Activated CD4-positive, alpha-beta T cell treated with anti-CD3 and anti-CD28 coated beads, Interleukin-2, amount 10 ng/mL, durations not matched to agents 7 days and 5 days (primary cell): ENCODE results near the gene KRTAP4-7. TPM values are rescaled to one million over a fixed set of nuclear protein-coding genes. Genes with fewer than 3 reads are reported as not detected.
"Not testable (repeated sequence)": the region's sequence is repeated elsewhere in the genome, so short reads cannot be mapped to it uniquely, and the experiment has no call there.

Experiments
- CTCF ChIA-PET: fragments of 350-600 bp; sonication (Branson Sonifier 250); formaldehyde crosslinking; loops from one replicate; lab custom pipeline; 2021; ENCODE audit warnings: antibody characterized with exemption; lab: Charles Lee
- POLR2A ChIA-PET: fragments of 350-600 bp; sonication (Branson Sonifier 250); formaldehyde crosslinking; loops from one replicate; lab custom pipeline; 2021; ENCODE audit warnings: antibody characterized with exemption; lab: Charles Lee
- DNase-seq: peaks from one replicate; pipeline ENCODE4 v3.0.0-alpha.2; 2020
- H3K27ac Mint-ChIP-seq: one replicate; pipeline ENCODE4 v1.8.0; 2021; ENCODE audit warnings: mild to moderate bottlenecking, moderate library complexity, mixed read lengths
- H3K27me3 Mint-ChIP-seq: one replicate; pipeline ENCODE4 v1.8.0; 2021; ENCODE audit warnings: mixed read lengths
- H3K36me3 Mint-ChIP-seq: one replicate; pipeline ENCODE4 v1.8.0; 2021; ENCODE audit warnings: low read depth, mixed read lengths
- H3K4me1 Mint-ChIP-seq: one replicate; pipeline ENCODE4 v1.8.0; 2021; ENCODE audit warnings: mixed read lengths
- H3K4me3 Mint-ChIP-seq: one replicate; pipeline ENCODE4 v1.8.0; 2021; ENCODE audit warnings: mild to moderate bottlenecking, moderate library complexity, mixed read lengths
- H3K9me3 Mint-ChIP-seq: one replicate; pipeline ENCODE4 v1.8.0; 2021; ENCODE audit warnings: mixed read lengths
- total RNA-seq, 2 experiments: library from RNA; stranded (reverse); gene quantifications; one replicate each; pipeline ENCODE4 v1.2.3, GENCODE V29; 2021

Gene KRTAP4-7
- total RNA-seq, 2 experiments from 2014 or later: not detected

DNA sequence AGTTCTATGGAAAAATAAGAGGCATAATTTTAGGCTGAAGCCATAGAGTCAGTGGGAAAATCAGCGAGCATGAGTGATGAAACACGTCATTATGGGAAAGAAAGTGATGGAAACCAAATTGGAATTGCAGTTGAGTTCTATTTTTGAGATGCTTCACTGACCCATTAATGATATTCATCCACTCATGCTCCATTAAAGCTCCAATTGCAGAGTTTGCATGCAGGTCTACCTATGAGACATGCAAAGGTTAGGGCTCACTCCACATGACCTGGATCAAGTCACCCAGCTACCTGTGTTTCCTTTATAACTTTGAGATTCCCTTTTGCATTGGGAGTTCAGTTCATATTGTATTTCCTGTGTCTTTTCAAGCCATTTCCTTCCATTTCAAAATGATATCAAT is 10.3 kb upstream of the KRTAP4-7 start:
- POLR2A ChIA-PET: no interaction called here
- Mint-ChIP-seq H3K9me3 (no peaks in the 10 kb centered on the region), H3K4me1 (no peaks in the 10 kb centered on the region), H3K4me3 (no peak overlapping the region), H3K36me3 (no peaks in the 10 kb centered on the region), H3K27ac (no peak overlapping the region), H3K27me3 (peaks cover 19% of the 10 kb centered on the region)
- CTCF ChIA-PET: no interaction called here
- DNase-seq: no peak

DNA sequence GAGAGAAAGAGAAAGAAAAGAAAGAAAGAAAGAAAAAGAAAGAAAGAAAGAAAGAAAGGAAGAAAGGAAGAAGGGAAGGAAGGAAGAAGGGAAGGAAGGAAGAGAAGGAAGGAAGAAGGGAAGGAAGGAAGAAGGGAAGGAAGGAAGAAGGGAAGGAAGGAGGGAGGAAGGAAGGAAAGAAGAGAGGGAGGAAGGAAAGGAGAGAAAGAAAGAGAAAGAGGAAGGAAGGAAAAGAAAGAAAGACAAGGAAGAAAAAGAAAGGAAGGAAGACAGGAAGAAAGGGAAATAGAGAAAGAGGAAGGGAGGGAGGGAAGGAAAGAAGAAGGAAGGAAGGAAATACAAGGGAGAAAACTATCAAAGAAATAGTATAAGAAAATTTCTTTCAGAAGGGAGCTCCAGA is 7.2 kb upstream of the KRTAP4-7 start:
- DNase-seq: no peak
- ChIA-PET POLR2A (no interaction called here), CTCF (no interaction called here)
- H3K4me1 Mint-ChIP-seq: no peaks in the 10 kb centered on the region
- no peak overlapping the region for H3K27ac Mint-ChIP-seq
- no peak overlapping the region for H3K4me3 Mint-ChIP-seq
- peaks cover 20% of the 10 kb centered on the region for H3K27me3 Mint-ChIP-seq
- H3K9me3 Mint-ChIP-seq: no peaks in the 10 kb centered on the region
- H3K36me3 Mint-ChIP-seq: no peaks in the 10 kb centered on the region

DNA sequence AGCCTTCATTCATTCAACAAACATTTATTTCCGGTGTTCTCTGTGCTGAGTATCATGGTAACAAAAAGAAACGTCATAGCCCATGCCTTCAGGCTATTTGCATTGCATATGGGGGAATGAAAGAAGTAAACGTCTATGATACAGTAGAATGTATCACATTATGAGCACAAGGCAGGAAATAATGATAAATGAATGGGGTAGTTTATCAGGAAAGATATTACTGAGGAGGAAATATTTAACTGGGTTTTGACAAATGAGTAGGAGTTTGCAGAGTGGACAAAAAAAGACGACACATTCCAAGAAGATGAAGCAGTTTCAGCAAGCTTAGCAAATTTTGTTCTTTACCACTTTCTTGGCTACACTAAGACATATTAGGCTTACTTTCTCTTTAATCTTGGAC is 1.3 kb upstream of the KRTAP4-7 start:
- no peaks in the 10 kb centered on the region for H3K36me3 Mint-ChIP-seq
- CTCF ChIA-PET: no interaction called here
- no peaks in the 10 kb centered on the region for H3K9me3 Mint-ChIP-seq

GRCh38 chr17:41083427-41083826 is 523 bp upstream of the KRTAP4-7 start:
- DNase-seq, POLR2A ChIA-PET, H3K27me3 Mint-ChIP-seq, CTCF ChIA-PET, H3K4me1 Mint-ChIP-seq, H3K4me3 Mint-ChIP-seq, H3K9me3 Mint-ChIP-seq, H3K27ac Mint-ChIP-seq, H3K36me3 Mint-ChIP-seq: not testable (repeated sequence)

More for the DNA sequence above, 1.3 kb upstream of the KRTAP4-7 start:
- H3K27ac Mint-ChIP-seq: no peak overlapping the region
- H3K27me3 Mint-ChIP-seq: peaks cover 10% of the 10 kb centered on the region
- DNase-seq: no peak
- POLR2A ChIA-PET: no interaction called here
- H3K4me3 Mint-ChIP-seq: no peak overlapping the region
- H3K4me1 Mint-ChIP-seq: no peaks in the 10 kb centered on the region

- H3K9me3 Mint-ChIP-seq, H3K4me1 Mint-ChIP-seq, H3K4me3 Mint-ChIP-seq, H3K27me3 Mint-ChIP-seq, POLR2A ChIA-PET, DNase-seq, H3K27ac Mint-ChIP-seq, H3K36me3 Mint-ChIP-seq, CTCF ChIA-PET: not testable (repeated sequence)
Measured at GRCh38 chr17:41088760-41089352, 4.9 kb downstream of the KRTAP4-7 start.

DNA sequence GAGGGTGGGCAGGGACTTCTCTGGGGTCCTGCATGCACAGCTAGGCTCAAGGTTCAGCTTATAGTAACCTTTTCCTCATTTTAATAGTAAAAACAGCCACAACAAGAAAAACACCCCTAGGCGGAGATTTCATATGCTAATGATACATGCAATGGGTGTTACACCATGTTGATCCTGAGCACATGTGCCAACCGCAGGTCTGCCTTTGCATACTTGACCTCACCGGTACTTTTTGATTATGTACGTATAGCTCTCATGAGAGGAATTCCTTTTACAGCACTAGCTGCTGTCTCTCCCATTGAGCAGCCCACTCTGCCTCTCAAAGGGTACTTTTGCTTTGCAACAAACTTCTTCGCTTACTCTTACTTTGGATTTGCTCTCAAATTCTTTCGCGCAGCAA is 12.1 kb downstream of the KRTAP4-7 start:
- Mint-ChIP-seq H3K36me3 (no peaks in the 10 kb centered on the region), H3K27me3 (peaks cover 2% of the 10 kb centered on the region), H3K9me3 (peaks cover 3% of the 10 kb centered on the region), H3K4me3 (no peak overlapping the region), H3K4me1 (peaks cover 3% of the 10 kb centered on the region), H3K27ac (no peak overlapping the region)
- no peak for DNase-seq
- CTCF ChIA-PET: no interaction called here
- POLR2A ChIA-PET: no interaction called here

DNA sequence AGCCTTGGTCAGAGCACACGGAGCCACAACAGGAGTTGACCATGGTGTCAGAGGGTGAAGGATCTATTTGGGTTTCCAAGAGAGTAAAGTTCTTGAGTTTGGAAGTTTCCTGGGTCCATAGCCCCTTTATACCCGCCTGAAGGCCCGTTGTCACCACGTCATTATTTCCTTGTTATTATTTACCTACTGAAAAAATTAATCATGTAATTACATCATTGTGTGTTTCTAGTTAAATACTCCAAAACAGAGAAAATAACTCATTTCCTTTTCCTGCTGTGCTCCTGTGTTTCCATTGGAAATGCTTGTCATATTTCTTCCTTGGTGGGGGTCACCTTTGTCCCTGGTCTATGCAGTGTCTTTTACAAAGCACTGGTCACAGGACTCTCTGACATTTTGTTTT is 14.1 kb downstream of the KRTAP4-7 start, which contains the start of gene KRTAP4-8:
TSS of gene KRTAP4-8 (minus strand) at position 101 of the 400 bp plus-strand sequence. CDS start at position 43, 58 bp downstream.
- ChIA-PET POLR2A (no interaction called here), CTCF (no interaction called here)
- Mint-ChIP-seq H3K27ac (no peak within 1 kb of the TSS), H3K36me3 (no peaks in the 10 kb centered on the region), H3K27me3 (peaks cover 2% of the 10 kb centered on the region), H3K4me3 (no peak within 1 kb of the TSS), H3K4me1 (peaks cover 3% of the 10 kb centered on the region), H3K9me3 (peaks cover 2% of the 10 kb centered on the region)
- no peak for DNase-seq

GRCh38 chr17:41098481-41098880 is 14.5 kb downstream of the KRTAP4-7 start:
- peaks cover 2% of the 10 kb centered on the region for H3K27me3 Mint-ChIP-seq
- POLR2A ChIA-PET: no interaction called here

DNA sequence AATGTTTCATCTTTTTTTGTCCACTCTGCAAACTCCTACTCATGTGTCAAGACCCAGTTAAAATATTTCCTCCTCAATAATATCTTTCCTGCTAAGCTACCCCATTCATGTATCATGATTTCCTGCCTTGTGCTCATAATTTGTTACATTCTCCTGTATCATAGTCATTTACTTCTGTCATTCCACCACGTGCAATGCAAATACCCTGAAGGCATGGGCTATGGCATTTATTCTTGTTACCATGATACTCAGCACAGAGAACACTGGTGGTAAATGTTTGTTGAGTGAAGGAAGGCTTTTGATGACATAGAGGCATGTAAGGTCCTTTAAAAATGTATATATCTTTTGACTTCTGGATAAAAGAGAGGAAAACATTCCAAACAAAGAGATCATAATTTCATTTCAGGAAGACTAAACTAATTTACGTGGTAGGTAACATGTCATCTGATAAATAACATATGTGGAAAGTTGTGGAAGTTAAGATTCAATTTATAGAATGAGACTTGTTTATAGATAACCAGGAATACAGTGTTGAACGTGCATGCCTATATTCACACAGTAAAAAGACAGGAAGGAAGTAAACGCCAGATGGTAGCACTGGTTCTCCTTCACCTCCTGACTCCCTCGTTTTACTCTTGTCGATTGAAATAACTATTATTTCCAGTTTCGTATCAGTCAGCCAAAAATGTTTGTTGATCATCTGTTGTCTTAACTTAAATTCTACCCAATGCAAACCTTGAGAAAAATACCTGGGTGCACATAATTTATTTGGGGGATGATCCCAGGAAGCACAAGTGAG is 15.9 kb downstream of the KRTAP4-7 start:
- H3K4me1 Mint-ChIP-seq, H3K36me3 Mint-ChIP-seq, H3K4me3 Mint-ChIP-seq, H3K27me3 Mint-ChIP-seq, DNase-seq, CTCF ChIA-PET, H3K27ac Mint-ChIP-seq, POLR2A ChIA-PET, H3K9me3 Mint-ChIP-seq: not testable (repeated sequence)

More at GRCh38 chr17:41098481-41098880, 14.5 kb downstream of the KRTAP4-7 start:
- Mint-ChIP-seq H3K4me1 (peaks cover 3% of the 10 kb centered on the region), H3K36me3 (no peaks in the 10 kb centered on the region), H3K27ac (no peak overlapping the region), H3K4me3 (no peak overlapping the region), H3K9me3 (no peaks in the 10 kb centered on the region)
- CTCF ChIA-PET: no interaction called here
- DNase-seq: no peak

DNA sequence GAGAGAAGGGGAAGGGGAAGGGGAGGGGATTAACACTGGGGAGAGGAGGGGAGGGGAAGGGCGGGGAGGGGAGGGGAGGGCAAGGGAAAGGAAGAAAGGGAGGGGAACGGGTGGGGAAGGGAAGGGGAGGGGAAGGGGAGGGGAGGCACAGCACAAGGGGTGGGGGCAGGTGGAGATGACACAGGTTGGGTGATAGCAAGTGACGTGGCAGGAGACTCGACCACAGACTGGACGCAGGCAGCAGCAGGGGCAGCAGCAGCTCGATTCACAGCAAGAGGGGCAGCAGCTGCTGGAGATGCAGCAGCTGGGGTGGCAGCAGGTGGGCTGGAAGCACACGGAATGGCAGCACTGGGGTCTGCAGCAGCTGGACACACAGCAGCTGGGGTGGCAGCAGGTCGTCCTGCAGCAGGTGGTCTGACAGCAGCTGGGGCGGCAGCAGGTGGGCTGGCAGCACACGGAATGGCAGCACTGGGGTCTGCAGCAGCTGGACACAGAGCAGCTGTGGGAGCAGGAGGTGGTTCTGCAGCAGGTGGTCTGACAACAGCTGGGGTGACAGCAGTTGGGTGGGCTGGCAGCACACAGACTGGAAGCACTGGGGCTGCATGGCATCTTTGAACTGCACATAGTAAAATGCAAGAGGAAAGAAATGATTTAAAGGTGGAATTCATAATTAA is 17.8 kb downstream of the KRTAP4-7 start, which contains the start of gene KRTAP4-16:
TSS of gene KRTAP4-16 (minus strand) at position 624 of the 674 bp plus-strand sequence. CDS start at position 624, 0 bp downstream.
- CTCF ChIA-PET: no interaction called here
- Mint-ChIP-seq H3K9me3 (no peaks in the 10 kb centered on the region), H3K4me3 (no peak within 1 kb of the TSS), H3K27ac (no peak within 1 kb of the TSS), H3K27me3 (peaks cover 2% of the 10 kb centered on the region), H3K36me3 (no peaks in the 10 kb centered on the region), H3K4me1 (peaks cover 3% of the 10 kb centered on the region)
- DNase-seq: no peak
- POLR2A ChIA-PET: no interaction called here

DNA sequence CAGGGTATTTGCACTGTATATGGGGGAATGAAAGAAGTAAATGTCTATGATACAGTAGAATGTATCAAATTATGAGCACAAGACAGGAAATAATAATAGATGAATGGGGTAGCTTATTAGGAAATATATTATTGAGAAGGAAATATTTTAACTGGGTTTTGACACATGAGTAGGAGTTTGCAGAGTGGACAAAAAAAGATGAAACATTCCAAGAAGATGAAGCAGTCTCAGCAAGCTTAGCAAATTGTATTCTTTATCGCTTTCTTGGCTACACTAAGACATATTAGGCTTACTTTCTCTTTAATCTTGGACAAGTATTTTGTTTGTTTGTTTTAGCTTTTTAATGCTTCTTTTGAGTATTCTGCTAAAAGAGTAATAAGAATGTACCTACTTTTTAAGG is 19.9 kb downstream of the KRTAP4-7 start:
- CTCF ChIA-PET: no interaction called here
- DNase-seq: no peak
- POLR2A ChIA-PET: no interaction called here
- Mint-ChIP-seq H3K27me3 (peaks cover 8% of the 10 kb centered on the region), H3K4me1 (peaks cover 13% of the 10 kb centered on the region), H3K9me3 (peaks cover 7% of the 10 kb centered on the region), H3K27ac (no peak overlapping the region), H3K36me3 (no peaks in the 10 kb centered on the region), H3K4me3 (no peak overlapping the region)

GRCh38 chr17:41104386-41105038 is 20.6 kb downstream of the KRTAP4-7 start:
- H3K36me3 Mint-ChIP-seq, H3K27me3 Mint-ChIP-seq, CTCF ChIA-PET: not testable (repeated sequence)

GRCh38 chr17:41105347-41105746 is 21.4 kb downstream of the KRTAP4-7 start, which contains the start of gene KRTAP4-9:
KRTAP4-9 (plus strand) TSS chr17:41105389; CDS start chr17:41105389, 0 bp downstream.
- H3K27ac Mint-ChIP-seq, H3K27me3 Mint-ChIP-seq, H3K36me3 Mint-ChIP-seq, CTCF ChIA-PET, DNase-seq, POLR2A ChIA-PET, H3K9me3 Mint-ChIP-seq, H3K4me3 Mint-ChIP-seq: not testable (repeated sequence)
- peaks cover 12% of the 10 kb centered on the region for H3K4me1 Mint-ChIP-seq

More at GRCh38 chr17:41104386-41105038, 20.6 kb downstream of the KRTAP4-7 start:
- H3K4me3 Mint-ChIP-seq, POLR2A ChIA-PET, H3K9me3 Mint-ChIP-seq, H3K27ac Mint-ChIP-seq, DNase-seq: not testable (repeated sequence)
- peaks cover 14% of the 10 kb centered on the region for H3K4me1 Mint-ChIP-seq
